GM20000 (cell line): Measurements from ENCODE around the gene PXT1.

ENCODE experiments used
- DNase-seq: peaks from one replicate; pipeline ENCODE4 v3.0.0; 2012; ENCODE audit warnings: low spot score
- CTCF ChIP-seq: IDR thresholded peaks from 2 replicates; pipeline ENCODE4 v1.5.1; 2012; ENCODE audit warnings: mild to moderate bottlenecking, control low read depth; ENCODE audit errors: extremely low read depth, missing control alignments

The PXT1 gene

GRCh38 chr6:36374972-36375371 is 67.7 kb downstream of the PXT1 start:
- TF ChIP-seq CTCF = no peak
- DNase-seq = no peak

- TF ChIP-seq CTCF = no peak
- DNase-seq = no peak
Measured at GRCh38 chr6:36374194-36374593, 68.5 kb downstream of the PXT1 start.

GRCh38 chr6:36373368-36374019 is 69.2 kb downstream of the PXT1 start:
- TF ChIP-seq CTCF = no peak
- DNase-seq = no peak

GRCh38 chr6:36372088-36372487 is 70.6 kb downstream of the PXT1 start:
- TF ChIP-seq CTCF = no peak
- DNase-seq = no peak

GRCh38 chr6:36371211-36371610 is 71.4 kb downstream of the PXT1 start:
- DNase-seq = no peak
- no peak for TF ChIP-seq CTCF

GRCh38 chr6:36370638-36371037 is 72.0 kb downstream of the PXT1 start:
- no peak for DNase-seq
- no peak for TF ChIP-seq CTCF

GRCh38 chr6:36368921-36369865 is 73.5 kb downstream of the PXT1 start:
- no peak for TF ChIP-seq CTCF
- no peak for DNase-seq
